ENCODE measurements around the gene GRM1.

GRCh38 chr6:146123616-146124015 lies 94.8 kb downstream of the GRM1 start:
- TF ChIP-seq CTCF (IDR thresholded peaks at IDR 0.05; ENCODE audit: low read depth, low read length) (no peak), EZH2phosphoT487 (IDR thresholded peaks at IDR 0.05; ENCODE audit: low read depth) (no peak)

Measured in OCI-LY3 (cell line).